ENCODE measurements around the gene TEX19.
"Not testable (repeated sequence)": the region's sequence is repeated elsewhere in the genome, so short reads cannot be mapped to it uniquely, and the experiment has no call there.

The TEX19 gene

DNA sequence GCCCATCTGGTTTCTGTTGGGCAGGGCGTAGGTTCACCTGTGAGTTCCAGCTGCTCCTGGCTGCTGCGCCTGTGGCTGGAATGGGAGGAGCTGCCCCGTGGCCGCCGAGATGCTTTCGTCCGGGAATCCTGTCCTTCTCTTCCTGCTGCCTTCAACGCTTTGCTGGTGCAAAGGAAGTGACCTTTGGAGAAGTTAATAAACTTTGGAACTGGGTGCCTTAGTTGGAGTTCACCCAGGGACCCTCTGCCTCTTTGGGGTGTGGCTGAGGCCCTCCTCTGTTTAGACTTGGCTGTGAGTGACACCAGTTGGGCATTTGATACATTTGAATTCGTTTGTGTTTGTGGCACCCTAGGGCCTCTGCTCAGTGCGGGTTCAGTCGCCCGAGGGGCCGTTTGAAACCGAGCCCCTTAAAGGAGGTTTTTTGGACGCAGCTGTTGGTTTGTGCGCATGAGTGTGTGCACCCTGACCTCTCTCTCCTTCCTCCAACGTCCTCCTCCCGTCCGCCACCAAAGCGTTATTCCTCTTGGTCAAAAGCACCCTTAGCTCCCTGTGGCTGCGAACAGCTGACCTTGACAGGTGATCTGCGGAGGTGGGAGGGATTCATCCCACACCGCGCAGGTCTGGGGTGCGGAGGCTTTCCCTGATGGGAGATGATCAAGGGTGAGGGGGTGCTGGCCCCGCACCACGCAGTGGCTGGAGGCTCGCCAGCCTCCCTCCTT, 16.5 kb upstream of the TEX19 start:
- TF ChIP-seq CTCF (IDR thresholded peaks at IDR 0.05; ENCODE audit: insufficient read depth, low read depth, low read length, missing control alignments) = no peak
- no peak for DNase-seq (ENCODE audit: low read depth)
- no peak overlapping the region for H3K4me3 ChIP-seq (ENCODE audit: low read length)

DNA sequence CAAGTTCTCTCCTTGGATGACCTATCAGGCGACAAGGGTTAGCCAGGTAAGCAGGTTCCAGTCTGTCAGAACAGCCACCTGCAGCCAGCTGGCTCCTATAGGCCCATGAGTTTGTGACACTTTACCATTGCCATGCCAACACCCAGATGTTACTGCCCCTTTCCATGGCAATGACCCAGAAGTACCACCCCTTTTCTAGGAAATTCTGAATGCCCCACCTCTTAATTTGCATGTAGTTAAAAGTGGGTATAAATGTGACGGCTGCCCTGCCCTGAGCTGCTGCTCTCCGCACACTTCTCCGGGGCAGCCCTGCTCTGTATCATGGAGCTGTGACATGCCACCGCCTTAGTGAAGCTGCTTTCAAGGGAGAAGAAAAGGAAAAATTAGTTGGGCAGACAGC, 15.5 kb upstream of the TEX19 start:
- DNase-seq (ENCODE audit: low read depth) = no peak
- no peak for TF ChIP-seq CTCF (IDR thresholded peaks at IDR 0.05; ENCODE audit: insufficient read depth, low read depth, low read length, missing control alignments)
- H3K4me3 ChIP-seq (ENCODE audit: low read length) = no peak overlapping the region

GRCh38 chr17:82344175-82344907, 14.7 kb upstream of the TEX19 start:
- DNase-seq (ENCODE audit: low read depth) = no peak
- H3K4me3 ChIP-seq (ENCODE audit: low read length) = no peak overlapping the region
- TF ChIP-seq CTCF (IDR thresholded peaks at IDR 0.05; ENCODE audit: insufficient read depth, low read depth, low read length, missing control alignments) = no peak

- TF ChIP-seq CTCF (IDR thresholded peaks at IDR 0.05; ENCODE audit: insufficient read depth, low read depth, low read length, missing control alignments) = no peak
- no peak for DNase-seq (ENCODE audit: low read depth)
- no peak overlapping the region for H3K4me3 ChIP-seq (ENCODE audit: low read length)
These were observed 13.7 kb upstream of the TEX19 start for GRCh38 chr17:82345151-82345976.

DNA sequence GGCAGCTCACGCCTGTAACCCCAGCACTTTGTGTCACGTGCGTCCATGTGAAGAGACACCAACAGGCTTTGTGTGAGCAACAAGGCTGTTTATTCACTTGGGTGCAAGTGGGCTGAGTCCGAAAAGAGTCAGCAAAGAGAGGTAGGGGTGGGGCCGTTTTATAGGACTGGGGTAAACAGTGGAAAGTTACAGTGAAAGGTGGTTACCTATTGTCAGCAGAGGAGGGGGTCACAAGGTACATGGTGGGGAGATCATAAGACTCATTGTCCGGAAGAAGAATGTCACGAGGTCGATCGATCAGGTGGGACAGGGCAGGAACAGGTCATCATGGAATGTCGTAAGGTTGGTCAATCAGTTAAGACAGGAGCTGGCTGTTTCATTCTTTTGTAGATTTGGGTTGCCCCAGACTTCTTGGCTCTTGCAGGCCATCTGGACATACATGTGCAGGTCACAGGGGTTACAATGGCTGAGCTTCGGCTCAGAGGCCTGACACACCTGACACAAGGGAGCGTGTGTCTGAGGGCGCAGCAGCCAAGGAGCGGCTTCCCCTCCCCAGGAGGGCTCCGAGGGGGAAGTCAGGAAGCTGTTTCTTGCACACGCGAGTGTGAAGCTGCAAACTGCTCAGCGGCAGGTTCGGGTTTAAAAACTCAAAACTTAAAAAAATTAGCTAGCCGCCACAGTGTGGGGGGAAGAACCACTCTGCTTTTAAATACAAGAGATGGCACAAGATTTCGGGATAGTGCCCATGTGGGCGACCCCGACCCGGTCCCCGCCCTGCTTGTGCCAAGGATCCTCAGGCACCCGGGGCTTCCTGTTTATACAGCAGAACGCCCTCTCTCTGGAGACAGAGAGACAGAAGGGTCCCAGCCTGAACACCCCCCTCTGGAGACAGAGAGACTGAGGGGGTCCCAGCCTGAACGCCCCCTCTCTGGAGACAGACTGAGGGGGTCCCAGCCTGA, 12.4 kb upstream of the TEX19 start:
- DNase-seq (ENCODE audit: low read depth) = no peak
- H3K4me3 ChIP-seq (ENCODE audit: low read length) = no peak overlapping the region
- TF ChIP-seq CTCF (IDR thresholded peaks at IDR 0.05; ENCODE audit: insufficient read depth, low read depth, low read length, missing control alignments) = no peak

DNA sequence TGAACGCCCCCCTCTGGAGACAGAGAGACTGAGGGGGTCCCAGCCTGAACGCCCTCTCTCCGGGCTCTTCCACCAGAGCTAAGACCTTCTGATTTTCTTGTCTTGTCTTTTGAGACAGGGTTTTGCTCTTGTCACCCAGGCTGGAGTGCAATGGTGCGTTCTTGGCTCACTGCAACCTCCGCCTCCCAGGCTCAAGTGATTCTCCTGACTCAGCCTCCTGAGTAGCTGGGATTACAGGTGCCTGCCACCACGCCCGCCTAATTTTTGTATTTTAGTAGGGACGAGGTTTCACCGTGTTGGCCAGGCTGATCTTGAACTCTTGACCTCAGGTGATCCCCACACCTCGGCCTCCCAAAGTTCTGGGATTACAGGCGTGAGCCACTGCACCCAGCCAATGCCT, 11.1 kb upstream of the TEX19 start:
- not testable (repeated sequence) for H3K4me3 ChIP-seq (ENCODE audit: low read length); DNase-seq (ENCODE audit: low read depth)
